Activated CD8-positive, alpha-beta memory T cell treated with anti-CD3 and anti-CD28 coated beads, Interleukin-2, amount 50 U/mL, for 4 hours (primary cell): ENCODE measurements around the gene C19orf67.
"Not testable (repeated sequence)": the region's sequence is repeated elsewhere in the genome, so short reads cannot be mapped to it uniquely, and the experiment has no call there.

ENCODE experiments used
- DNase-seq: peaks from one replicate; pipeline ENCODE4 v3.0.0-alpha.2; 2020

Gene C19orf67

DNA sequence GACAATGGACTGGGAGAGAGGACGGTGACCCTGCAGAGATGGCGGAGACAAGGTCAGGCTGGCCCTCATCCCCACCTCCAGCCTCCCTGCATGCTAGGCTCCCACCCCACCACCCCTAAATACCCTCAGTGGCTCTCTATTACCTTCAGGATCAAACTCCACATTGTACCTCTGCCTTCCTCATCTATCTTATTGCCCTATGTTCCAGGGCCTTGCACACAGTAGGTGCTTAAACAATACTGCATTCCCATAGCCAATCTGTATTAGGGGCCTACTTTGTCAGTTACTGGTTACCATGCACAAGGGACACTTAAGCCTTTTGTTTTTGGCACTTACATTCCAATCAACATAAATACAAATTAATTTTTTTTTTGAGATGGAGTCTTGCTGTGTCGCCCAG lies 30.2 kb downstream of the C19orf67 start:
- no peak for DNase-seq

DNA sequence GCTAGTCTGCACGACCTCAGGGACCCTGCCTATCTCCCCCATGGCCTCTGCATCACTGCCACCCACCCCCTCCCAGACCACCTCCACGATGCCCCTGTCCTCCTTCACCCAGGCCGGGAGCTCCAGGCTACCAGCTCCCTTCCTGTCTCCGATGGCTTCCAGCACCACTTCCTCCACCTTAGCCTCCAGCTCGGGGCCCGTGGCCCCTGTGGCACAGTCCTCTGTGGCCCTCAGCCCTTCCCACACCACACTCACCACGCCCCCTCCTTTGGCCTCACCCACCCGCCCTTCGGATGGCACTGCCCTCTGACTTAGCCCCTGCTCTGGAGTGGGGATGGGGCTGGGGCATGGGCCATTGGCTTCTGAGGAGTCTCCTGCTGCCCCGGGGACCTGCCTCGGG lies 30.9 kb downstream of the C19orf67 start:
- no peak for DNase-seq

DNA sequence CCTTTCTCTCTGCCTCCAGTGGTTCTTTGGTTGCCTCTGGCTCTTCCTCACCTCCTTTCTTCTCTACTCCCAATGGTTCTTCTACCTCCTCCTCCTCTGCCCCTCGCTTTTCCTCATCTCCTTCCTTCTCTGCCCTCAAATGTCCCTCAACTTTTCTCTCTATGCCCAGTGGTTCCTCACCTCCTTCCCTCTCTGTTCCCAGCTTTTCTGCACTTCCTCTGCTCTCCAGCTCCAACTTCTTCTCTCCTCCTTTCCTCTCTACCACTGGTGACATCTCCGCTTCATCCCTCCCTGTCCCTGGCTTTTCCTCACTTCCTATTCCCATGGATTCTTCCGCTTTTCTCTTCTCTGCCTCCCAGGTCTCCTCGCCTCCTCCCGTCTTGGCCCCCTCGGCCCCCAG lies 31.5 kb downstream of the C19orf67 start:
- DNase-seq = no peak

DNA sequence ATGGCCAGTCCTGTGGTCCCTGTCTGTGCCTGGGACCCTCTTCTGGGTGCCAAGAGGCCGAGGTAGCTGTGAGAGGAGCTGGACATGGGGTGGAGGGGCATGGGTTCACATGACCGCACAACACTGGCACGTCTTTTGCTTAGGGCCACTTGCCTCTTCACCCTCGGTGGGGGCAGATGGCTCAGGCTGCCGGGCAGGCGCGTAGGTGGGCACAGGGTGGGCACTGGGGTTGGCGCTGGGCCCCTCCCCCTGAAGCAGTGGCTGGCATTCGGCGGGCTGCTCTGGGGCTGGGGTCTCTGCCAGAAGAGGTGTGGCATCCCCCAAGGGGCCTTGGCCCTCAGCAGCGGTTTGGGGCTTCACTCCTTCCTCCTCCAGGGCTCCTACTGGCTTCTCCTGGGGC lies 32.1 kb downstream of the C19orf67 start:
- DNase-seq = no peak

DNA sequence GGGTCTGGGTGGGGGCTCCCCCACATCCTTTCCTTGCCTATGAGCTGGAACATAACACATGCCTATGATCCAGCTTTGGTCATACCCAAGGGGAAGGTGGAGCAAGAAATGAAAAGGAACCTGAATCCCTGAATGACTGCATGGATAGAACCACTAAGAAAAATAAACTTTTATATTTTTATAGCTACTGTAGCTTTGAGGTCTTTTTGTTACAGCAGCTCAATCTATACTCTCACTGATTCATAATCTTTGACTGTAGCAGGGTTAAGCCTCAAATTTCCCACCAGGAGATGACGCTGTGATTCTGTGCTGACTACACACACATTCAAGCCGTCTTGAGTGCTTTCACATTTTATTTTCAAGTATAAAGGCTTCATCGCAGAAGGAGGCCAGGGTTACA lies 32.6 kb downstream of the C19orf67 start:
- no peak for DNase-seq

DNA sequence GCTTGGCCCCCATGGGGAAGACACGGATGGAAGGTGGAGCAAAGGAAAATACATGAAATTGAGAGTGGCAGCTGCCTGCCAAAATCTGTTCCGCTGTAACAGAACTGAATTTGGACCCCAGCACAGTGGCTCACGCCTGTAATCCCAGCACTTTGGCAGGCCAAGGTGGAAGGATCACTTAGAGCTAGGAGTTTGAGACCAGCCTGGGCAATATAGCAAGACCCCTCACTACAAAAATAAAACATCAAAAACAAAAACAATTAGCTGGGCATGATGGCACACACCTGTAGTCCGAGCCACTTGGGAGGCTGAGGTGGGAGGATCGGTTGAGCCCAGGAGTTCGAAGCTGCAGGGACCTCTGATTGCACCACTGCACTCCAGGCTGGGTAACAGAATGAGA lies 33.1 kb downstream of the C19orf67 start:
- no peak for DNase-seq

DNA sequence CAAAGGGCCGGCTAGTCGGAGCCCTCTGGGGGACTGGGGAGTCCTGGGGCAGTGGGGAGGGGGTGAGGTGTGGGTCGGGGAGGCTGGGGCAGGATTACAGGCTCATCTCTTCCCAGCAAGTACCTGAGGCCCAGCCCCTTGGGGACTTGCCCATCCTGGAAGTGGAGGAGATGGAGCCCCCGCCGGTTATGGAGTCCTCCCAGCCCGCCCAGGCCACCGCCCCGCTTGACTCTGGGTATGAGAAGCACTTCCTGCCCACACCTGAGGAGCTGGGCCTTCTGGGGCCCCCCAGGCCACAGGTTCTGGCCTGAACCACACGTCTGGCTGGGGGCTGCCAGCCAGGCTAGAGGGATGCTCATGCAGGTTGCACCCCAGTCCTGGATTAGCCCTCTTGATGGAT lies 33.6 kb downstream of the C19orf67 start:
- no peak for DNase-seq

DNA sequence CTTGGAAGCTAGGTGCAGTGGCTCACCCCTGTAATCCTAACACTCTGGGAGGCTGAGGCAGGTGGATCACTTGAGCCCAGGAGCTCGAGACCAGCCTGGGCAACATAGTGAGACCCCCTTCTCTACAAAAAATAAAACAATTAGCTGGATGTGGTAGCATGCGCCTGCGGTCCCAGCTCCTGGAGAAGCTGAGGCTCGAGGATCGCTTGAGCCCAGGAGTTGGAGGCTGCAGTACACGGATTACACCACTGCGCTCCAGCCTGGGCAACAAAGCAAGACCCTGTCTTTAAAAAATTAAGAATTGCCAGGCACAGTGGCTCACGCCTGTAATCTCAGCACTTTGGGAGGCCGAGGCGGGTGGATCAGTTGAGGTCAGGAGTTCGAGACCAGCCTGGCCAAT lies 34.6 kb downstream of the C19orf67 start:
- not testable (repeated sequence) for DNase-seq

DNA sequence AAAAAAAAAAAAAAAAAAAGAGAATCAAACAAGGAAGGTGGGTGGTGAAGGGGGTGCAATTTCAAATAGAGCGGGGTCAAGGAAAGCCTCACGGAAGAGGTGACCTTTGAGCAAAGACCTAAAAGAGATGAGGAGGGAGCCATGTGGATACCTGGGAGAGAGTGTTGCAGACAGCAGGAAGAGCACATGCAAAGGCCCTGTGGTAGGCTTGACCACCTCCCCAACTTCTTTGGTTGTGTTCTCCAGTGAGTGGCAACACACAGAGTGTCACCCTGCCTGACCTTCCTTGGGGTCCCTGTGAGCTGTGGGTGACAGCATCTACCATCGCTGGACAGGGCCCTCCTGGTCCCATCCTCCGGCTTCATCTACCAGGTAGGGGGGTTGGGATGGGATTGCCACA lies 35.1 kb downstream of the C19orf67 start:
- DNase-seq = no peak

DNA sequence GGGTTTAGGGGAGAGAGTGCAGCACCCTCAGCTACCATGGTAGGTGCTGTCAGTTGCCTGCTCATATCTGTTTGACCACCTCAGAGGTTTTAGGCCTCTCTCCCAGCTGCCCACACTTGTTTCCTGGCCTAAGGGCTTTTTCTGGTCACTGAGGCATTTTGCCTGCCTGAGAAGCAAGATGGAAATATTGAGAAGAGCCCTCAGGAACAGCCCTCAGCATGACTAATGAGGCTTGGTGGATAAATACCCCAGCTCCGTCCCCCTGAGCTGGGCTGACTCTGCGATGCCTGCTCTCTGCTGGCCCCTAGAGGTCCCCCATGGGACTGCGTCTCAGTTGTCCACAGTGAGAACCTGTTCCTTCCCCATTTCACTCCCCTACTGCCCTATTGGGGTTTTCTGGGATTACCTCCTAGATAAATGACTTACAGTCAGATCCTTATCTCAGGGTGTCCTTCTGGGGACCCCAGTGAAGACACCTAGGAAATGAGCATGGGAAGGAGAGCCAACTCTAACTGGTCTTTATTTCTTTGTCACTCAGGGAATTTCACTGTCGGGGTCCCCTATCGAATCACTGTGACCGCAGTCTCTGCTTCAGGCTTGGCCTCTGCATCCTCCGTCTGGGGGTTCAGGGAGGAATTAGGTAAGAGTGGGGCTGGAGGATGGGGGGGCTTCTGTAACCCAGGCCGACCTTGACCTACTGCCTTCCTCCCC lies 37.0 kb downstream of the C19orf67 start:
- peak; percentile 84 for DNase-seq

DNA sequence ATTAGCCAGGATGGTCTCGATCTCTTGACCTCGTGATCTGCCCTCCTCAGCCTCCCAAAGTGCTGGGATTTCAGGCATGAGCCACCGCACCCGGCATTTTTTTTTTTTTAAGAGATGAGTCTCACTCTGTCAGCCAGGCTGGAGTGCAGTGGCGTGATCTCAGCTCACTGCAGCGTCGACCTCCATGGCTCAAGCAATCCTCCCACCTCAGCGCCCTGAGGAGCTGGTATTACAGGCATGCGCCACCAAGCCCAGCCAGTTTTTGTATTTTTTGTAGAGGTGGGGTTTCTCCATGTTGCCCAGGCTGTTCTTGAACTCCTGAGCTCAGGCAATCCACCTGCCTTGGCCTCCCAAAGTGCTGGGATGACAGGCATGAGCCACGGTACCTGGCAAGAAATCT lies 37.7 kb downstream of the C19orf67 start:
- DNase-seq = not testable (repeated sequence)

DNA sequence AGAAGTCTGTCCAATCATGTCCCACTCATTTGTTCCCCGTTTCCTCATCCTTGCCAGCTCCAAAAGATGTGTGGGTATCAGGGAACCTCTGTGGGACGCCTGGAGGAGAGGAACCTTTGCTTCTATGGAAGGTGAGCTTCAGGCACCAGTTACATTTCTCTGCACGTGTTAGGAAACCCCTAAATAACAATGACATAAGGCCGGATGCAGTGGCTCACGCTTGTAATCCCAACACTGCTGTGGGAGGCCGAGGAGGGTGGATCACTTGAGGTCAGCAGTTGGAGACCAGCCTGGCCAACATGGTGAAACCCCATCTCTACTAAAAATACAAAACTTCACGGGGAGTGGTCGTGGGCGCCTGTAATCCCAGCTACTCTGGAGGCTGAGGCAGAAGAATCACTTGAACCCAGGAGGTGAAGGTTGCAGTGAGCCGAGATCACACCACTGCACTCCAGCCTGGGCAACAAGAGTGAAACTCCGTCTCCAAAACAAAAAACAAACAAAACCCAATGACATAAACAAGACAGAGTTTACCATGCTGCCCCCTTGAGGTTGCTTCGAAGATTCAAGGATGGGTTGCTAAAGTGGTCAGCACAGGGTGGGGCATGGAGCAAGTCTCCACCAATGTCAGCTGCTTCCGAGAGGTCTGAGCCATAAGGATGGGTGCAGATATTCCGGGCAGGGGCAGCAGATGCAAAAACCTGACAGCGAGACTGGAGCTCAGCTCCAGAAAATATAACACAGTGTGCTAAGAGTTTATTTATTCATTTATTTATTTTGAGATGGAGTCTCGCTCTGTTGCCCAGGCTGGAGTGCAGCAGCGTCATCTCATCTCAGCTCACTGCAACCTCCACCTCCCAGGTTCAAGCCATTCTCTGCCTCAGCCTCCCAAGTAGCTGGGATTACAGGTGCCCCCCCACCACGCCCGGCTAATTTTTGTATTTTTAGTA lies 42.6 kb downstream of the C19orf67 start:
- DNase-seq = peak; percentile 33

DNA sequence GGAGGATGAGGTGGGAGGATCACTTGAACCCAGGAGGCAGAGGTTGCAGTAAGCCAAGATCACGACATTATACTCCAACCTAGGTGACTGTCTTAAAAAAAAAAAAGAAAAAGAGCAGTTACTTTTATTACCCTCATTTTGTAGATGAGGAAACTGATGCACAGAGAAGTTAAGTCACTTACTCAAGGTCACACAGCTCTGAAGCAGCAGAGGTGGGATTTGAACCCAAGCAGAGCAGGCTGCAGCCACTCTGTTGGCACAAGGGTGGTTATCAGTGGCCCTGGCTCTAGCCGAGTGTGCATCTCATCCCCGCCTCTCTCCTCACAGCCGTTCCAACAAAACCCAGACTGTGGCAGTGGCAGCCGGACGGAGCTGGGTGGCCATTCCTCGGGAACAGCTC lies 46.4 kb downstream of the C19orf67 start:
- DNase-seq = no peak

DNA sequence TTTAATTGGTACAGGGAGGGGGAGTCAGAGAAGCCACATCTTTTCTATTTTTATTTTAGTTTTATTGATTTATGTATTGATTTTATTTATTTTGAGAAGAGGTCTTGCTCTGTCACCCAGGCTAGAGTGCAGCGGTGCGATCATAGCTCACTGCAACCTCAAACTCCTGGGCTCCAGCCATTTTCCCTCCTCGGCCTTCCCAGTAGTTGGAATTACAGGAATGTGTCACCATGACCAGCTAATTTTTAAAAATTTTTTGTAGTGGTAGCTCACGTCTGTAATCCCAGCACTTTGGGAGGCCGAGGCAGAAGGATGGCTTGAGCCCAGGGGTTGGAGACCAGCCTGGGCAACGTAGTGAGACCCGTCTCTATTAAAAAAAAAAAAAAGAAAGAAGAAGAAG lies 49.9 kb downstream of the C19orf67 start:
- no peak for DNase-seq

DNA sequence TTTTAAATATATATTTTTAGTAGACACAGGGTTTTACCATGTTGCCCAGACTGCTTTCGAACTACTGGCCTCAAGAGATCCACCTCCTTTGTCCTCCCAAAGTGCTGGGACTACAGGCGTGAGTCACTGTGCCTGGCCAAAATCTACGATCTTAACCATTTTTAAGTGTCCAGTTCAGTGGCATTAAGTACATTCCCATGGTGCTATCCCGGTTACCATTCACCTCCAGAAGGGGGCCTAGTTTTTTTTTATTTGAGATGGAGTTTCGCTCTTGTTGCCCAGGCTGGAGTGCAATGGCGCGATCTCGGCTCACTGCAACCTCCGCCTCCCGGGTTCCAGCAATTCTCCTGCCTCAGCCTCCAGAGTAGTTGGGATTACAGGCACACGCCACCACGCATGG lies 50.4 kb downstream of the C19orf67 start:
- not testable (repeated sequence) for DNase-seq

DNA sequence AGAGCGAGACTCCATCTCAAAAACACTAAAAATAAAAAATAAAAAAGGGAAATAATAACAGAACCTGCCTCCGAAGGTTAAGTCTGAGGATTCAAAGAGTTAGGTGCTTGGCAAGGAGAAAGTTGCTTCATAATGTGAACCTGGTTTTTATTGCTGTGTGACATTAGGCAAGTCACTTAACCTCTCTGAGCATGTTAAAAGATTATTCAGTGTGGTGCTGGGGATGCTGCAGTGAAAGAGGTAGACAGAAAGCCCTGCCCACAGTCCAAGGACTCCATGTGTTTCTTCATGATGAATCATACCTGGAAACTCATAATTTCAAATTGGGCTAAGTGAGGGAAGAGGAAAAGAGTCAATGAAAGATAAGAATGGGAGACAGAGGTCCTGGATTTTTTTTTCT lies 51.6 kb downstream of the C19orf67 start:
- DNase-seq = no peak

DNA sequence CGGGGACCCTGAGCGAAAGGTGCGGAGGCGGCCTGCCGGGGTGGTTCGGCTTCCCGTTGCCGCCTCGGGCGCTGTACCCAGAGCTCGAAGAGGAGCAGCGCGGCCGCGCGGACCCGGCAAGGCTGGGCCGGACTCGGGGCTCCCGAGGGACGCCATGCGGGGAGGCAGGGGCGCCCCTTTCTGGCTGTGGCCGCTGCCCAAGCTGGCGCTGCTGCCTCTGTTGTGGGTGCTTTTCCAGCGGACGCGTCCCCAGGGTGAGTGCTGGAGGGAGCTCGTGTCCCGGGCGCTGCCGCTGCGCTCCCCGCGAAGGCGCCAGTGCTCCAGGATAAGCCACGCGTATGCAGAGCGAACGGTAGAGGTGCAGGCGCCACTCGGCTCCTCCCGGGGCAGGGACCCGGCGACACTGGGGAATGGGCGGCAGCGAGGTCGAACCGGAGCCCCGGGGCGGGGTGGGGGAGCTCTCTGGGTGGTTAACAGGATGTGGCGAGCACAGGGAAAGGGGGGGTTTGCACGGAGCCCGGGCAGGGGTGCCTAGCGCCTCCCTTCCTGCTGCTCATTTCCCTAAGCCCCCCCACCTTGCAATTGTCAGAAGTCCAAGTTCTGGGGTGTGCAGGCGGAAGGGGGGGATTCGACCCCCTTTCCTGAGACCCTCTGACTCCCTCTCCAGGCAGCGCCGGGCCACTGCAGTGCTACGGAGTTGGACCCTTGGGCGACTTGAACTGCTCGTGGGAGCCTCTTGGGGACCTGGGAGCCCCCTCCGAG lies 53.7 kb downstream of the C19orf67 start, which contains the start of gene IL27RA:
TSS of gene IL27RA (plus strand) at position 44 of the 762 bp plus-strand sequence. CDS start at position 155, 111 bp downstream.
- DNase-seq = peak; percentile 84
